Right forelimb (tissue), 1 donor: ENCODE results near the gene EMC7.
"Not testable (repeated sequence)": the region's sequence is repeated elsewhere in the genome, so short reads cannot be mapped to it uniquely, and the experiment has no call there.

Source experiments
- DNase-seq: peaks from one replicate; pipeline ENCODE4 v3.0.0-alpha.2; 2018

Gene EMC7

GRCh38 chr15:34079904-34080303 lies 21.8 kb downstream of the EMC7 start:
- DNase-seq: no peak

GRCh38 chr15:34078900-34079299 lies 22.8 kb downstream of the EMC7 start:
- DNase-seq: no peak

GRCh38 chr15:34076785-34077184 lies 24.9 kb downstream of the EMC7 start:
- DNase-seq: no peak

GRCh38 chr15:34070003-34070402 lies 31.7 kb downstream of the EMC7 start:
- no peak for DNase-seq

GRCh38 chr15:34065941-34066340 lies 35.7 kb downstream of the EMC7 start:
- no peak for DNase-seq

- no peak for DNase-seq
These were observed 36.4 kb downstream of the EMC7 start for GRCh38 chr15:34065261-34065660.

GRCh38 chr15:34064438-34064837 lies 37.2 kb downstream of the EMC7 start:
- no peak for DNase-seq

GRCh38 chr15:34059946-34060345 lies 41.7 kb downstream of the EMC7 start:
- DNase-seq: no peak

GRCh38 chr15:34059476-34059875 lies 42.2 kb downstream of the EMC7 start:
- no peak for DNase-seq

GRCh38 chr15:34056911-34057310 lies 44.8 kb downstream of the EMC7 start:
- no peak for DNase-seq

- no peak for DNase-seq
These were observed 45.6 kb downstream of the EMC7 start for GRCh38 chr15:34055868-34056595.

GRCh38 chr15:34054081-34054707 lies 47.5 kb downstream of the EMC7 start:
- DNase-seq: no peak

GRCh38 chr15:34050385-34050784 lies 51.3 kb downstream of the EMC7 start:
- DNase-seq: not testable (repeated sequence)

- DNase-seq: no peak
These were observed 52.5 kb downstream of the EMC7 start for GRCh38 chr15:34049112-34049511.

GRCh38 chr15:34047893-34048775 lies 53.5 kb downstream of the EMC7 start:
- DNase-seq: no peak

- DNase-seq: no peak
These were observed 55.1 kb downstream of the EMC7 start for GRCh38 chr15:34046471-34047145.

- DNase-seq: no peak
These were observed 57.8 kb downstream of the EMC7 start for GRCh38 chr15:34043813-34044212.

- no peak for DNase-seq
These were observed 58.3 kb downstream of the EMC7 start for GRCh38 chr15:34043391-34043790.

- no peak for DNase-seq
These were observed 61.9 kb downstream of the EMC7 start for GRCh38 chr15:34039790-34040113.

GRCh38 chr15:34038871-34039789 lies 62.5 kb downstream of the EMC7 start, which contains the start of gene AVEN:
AVEN (minus strand) TSS chr15:34039204; CDS start chr15:34039046, 158 bp downstream.
- DNase-seq: no peak

- DNase-seq: peak; percentile 90
These were observed 63.4 kb downstream of the EMC7 start for GRCh38 chr15:34038023-34038870.
